HL-60 (cell line): ENCODE data around the gene UPK1B.
"Not testable (repeated sequence)": the region's sequence is repeated elsewhere in the genome, so short reads cannot be mapped to it uniquely, and the experiment has no call there.

Experiments
- DNase-seq, 2 experiments: peaks; one replicate each; pipeline ENCODE4 v3.0.0-alpha.2; 2010 to 2020; ENCODE audit warnings: low read depth in 1 of 2, low spot score in 1 of 2
- H3K27ac ChIP-seq: fragments of 250-450 bp; sonication (Bioruptor Pico); replicated peaks from 2 replicates; pipeline ENCODE4 v1.5.1; 2020; ENCODE audit warnings: mild to moderate bottlenecking, moderate library complexity
- H3K27me3 ChIP-seq: fragments of 250-450 bp; sonication (Bioruptor Pico); 2 replicates; pipeline ENCODE4 v1.5.1; 2021; ENCODE audit warnings: mild to moderate bottlenecking, moderate library complexity; ENCODE audit not compliant: insufficient read depth, poor library complexity, severe bottlenecking
- H3K4me3 ChIP-seq: replicated peaks from 2 replicates; pipeline ENCODE4 v1.5.1; 2011; ENCODE audit warnings: mild to moderate bottlenecking, control low read depth, low read length; ENCODE audit not compliant: insufficient read depth
- GABPA ChIP-seq: IDR thresholded peaks from 2 replicates; pipeline ENCODE4 v1.6.1; 2012; ENCODE audit warnings: low read depth
- POLR2AphosphoS5 ChIP-seq: IDR thresholded peaks from 2 replicates; pipeline ENCODE4 v1.6.1; 2012; ENCODE audit warnings: low read depth
- SPI1 ChIP-seq: IDR thresholded peaks from 2 replicates; pipeline ENCODE4 v1.6.1; 2012; ENCODE audit warnings: low read depth, mild to moderate bottlenecking, borderline replicate concordance
- TF ChIP-seq, protein P1 (sequence below): IDR thresholded peaks from one replicate; pipeline ENCODE4 v1.5.1; 2011; ENCODE audit warnings: low read length, control low read depth, inconsistent platforms; ENCODE audit not compliant: insufficient read depth
- TF ChIP-seq, protein P2 (sequence below): IDR thresholded peaks from 2 replicates; pipeline ENCODE4 v1.6.1; 2012; ENCODE audit warnings: low read depth; ENCODE audit not compliant: insufficient replicate concordance

UPK1B gene

GRCh38 chr3:119160815-119161214 lies 12.6 kb upstream of the UPK1B start:
- DNase-seq: no peak
- TF ChIP-seq, protein P1, sequence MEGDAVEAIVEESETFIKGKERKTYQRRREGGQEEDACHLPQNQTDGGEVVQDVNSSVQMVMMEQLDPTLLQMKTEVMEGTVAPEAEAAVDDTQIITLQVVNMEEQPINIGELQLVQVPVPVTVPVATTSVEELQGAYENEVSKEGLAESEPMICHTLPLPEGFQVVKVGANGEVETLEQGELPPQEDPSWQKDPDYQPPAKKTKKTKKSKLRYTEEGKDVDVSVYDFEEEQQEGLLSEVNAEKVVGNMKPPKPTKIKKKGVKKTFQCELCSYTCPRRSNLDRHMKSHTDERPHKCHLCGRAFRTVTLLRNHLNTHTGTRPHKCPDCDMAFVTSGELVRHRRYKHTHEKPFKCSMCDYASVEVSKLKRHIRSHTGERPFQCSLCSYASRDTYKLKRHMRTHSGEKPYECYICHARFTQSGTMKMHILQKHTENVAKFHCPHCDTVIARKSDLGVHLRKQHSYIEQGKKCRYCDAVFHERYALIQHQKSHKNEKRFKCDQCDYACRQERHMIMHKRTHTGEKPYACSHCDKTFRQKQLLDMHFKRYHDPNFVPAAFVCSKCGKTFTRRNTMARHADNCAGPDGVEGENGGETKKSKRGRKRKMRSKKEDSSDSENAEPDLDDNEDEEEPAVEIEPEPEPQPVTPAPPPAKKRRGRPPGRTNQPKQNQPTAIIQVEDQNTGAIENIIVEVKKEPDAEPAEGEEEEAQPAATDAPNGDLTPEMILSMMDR: no peak
- no peak for TF ChIP-seq POLR2AphosphoS5
- TF ChIP-seq, protein P2, sequence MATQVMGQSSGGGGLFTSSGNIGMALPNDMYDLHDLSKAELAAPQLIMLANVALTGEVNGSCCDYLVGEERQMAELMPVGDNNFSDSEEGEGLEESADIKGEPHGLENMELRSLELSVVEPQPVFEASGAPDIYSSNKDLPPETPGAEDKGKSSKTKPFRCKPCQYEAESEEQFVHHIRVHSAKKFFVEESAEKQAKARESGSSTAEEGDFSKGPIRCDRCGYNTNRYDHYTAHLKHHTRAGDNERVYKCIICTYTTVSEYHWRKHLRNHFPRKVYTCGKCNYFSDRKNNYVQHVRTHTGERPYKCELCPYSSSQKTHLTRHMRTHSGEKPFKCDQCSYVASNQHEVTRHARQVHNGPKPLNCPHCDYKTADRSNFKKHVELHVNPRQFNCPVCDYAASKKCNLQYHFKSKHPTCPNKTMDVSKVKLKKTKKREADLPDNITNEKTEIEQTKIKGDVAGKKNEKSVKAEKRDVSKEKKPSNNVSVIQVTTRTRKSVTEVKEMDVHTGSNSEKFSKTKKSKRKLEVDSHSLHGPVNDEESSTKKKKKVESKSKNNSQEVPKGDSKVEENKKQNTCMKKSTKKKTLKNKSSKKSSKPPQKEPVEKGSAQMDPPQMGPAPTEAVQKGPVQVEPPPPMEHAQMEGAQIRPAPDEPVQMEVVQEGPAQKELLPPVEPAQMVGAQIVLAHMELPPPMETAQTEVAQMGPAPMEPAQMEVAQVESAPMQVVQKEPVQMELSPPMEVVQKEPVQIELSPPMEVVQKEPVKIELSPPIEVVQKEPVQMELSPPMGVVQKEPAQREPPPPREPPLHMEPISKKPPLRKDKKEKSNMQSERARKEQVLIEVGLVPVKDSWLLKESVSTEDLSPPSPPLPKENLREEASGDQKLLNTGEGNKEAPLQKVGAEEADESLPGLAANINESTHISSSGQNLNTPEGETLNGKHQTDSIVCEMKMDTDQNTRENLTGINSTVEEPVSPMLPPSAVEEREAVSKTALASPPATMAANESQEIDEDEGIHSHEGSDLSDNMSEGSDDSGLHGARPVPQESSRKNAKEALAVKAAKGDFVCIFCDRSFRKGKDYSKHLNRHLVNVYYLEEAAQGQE: no peak
- no peak for TF ChIP-seq SPI1
- TF ChIP-seq GABPA: no peak
- Histone ChIP-seq H3K4me3 (no peak overlapping the region), H3K27ac (no peak overlapping the region), H3K27me3 (no peaks in the 10 kb centered on the region)

- no peak for DNase-seq
- Histone ChIP-seq H3K27me3 (no peaks in the 10 kb centered on the region), H3K27ac (no peak overlapping the region), H3K4me3 (no peak overlapping the region)
- TF ChIP-seq, protein P2: no peak
- TF ChIP-seq, protein P1: no peak
- no peak for TF ChIP-seq GABPA
- no peak for TF ChIP-seq POLR2AphosphoS5
- TF ChIP-seq SPI1: no peak
Measured at GRCh38 chr3:119161240-119161639, 12.2 kb upstream of the UPK1B start.

DNA sequence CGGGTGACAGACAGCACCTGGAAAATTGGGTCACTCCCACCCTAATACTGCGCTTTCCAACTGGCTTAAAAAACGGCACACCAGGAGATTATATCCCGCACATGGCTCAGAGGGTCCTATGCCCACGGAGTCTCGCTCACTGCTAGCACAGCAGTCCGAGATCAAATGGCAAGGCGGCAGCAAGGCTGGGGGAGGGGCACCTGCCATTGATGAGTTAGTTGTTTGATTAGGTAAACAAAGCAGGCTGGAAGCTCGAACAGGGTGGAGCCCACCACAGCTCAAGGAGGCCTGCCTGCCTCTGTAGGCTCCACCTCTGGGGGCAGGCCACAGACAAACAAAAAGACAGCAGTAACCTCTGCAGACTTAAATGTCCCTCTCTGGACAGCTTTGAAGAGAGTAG lies 8.7 kb upstream of the UPK1B start:
- not testable (repeated sequence) for H3K27me3 ChIP-seq, H3K27ac ChIP-seq, H3K4me3 ChIP-seq, DNase-seq

- DNase-seq: no peak
- Histone ChIP-seq H3K27me3 (peaks cover 3% of the 10 kb centered on the region), H3K4me3 (no peak overlapping the region), H3K27ac (no peak overlapping the region)
- no peak for TF ChIP-seq SPI1
Measured at GRCh38 chr3:119170821-119171220, 2.6 kb upstream of the UPK1B start.

DNA sequence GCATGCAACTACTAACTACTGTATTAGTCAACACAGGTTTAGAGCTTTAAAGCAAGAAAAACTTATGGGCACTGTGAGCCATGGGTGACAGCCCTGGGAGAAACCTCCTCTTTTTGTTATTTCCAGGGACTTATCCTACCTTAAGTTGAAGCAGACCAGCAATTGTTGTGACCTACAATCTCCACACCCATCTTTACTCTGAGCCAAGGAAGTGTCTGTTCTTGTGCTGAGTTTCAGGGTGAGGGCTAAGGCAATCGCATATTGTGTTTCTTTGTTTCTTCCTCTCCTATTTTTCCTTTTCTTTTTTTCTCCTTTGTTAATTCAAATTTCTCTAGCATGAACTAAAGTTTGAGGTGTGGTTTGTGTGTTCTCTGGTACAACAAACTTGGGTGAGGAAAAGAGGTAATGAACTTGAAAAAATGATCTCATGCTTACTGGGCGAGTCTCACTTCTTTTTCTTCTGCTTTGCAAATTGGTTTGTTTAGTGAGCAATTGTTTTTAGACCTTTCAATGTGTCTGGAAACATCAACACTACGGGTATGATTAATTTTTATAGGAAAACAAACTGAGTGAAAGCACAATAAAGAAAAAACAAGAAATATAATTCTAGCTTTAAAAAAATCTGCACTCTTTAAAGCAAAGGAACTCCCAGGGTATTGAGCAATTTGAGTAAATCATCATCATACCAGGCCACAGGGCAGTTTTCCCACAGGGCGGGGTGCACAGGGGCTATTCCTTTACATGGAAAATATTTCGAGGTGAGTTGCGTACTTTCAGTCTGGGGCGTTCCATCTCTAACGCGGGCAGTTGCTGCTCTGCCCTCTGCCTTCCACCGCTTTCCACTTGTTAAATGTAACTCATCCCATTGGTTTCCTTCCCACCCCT lies 2.7 kb downstream of the UPK1B start:
- H3K27me3 ChIP-seq: peaks cover 3% of the 10 kb centered on the region
- no peak overlapping the region for H3K27ac ChIP-seq
- DNase-seq: no peak
- H3K4me3 ChIP-seq: no peak overlapping the region
- no peak for TF ChIP-seq SPI1
- TF ChIP-seq, protein P1: no peak
- TF ChIP-seq, protein P2: no peak
